GM21737 (cell line): ENCODE results near the gene CCDC32.

ENCODE experiments used
- ATAC-seq: cut with Tn5 transposase; IDR thresholded peaks from one replicate; pipeline ENCODE4 v1.9.1; 2021; ENCODE audit warnings: mild to moderate bottlenecking, moderate library complexity; ENCODE audit not compliant: unreplicated experiment

Gene CCDC32

GRCh38 chr15:40567111-40567510, 2.3 kb upstream of the CCDC32 start:
- ATAC-seq = no peak

GRCh38 chr15:40565333-40566238, 744 bp upstream of the CCDC32 start:
- ATAC-seq = no peak

- no peak for ATAC-seq
Measured at GRCh38 chr15:40563426-40563825, 1.4 kb downstream of the CCDC32 start.

GRCh38 chr15:40562691-40563090, 2.2 kb downstream of the CCDC32 start:
- no peak for ATAC-seq

- ATAC-seq = no peak
Measured at GRCh38 chr15:40558952-40559742, 5.7 kb downstream of the CCDC32 start.

GRCh38 chr15:40555876-40556275, 9.0 kb downstream of the CCDC32 start:
- ATAC-seq = no peak

- no peak for ATAC-seq
Measured at GRCh38 chr15:40554161-40554525, 10.7 kb downstream of the CCDC32 start.

- ATAC-seq = peak; percentile 59
Measured at GRCh38 chr15:40550341-40551037, 14.4 kb downstream of the CCDC32 start.

GRCh38 chr15:40549894-40550293, 14.9 kb downstream of the CCDC32 start:
- ATAC-seq = no peak

- no peak for ATAC-seq
Measured at GRCh38 chr15:40548610-40549009, 16.2 kb downstream of the CCDC32 start.

- ATAC-seq = no peak
Measured at GRCh38 chr15:40545457-40545856, 19.4 kb downstream of the CCDC32 start.

- peak; percentile 62 for ATAC-seq
Measured at GRCh38 chr15:40543631-40544294, 21.1 kb downstream of the CCDC32 start.

- no peak for ATAC-seq
Measured at GRCh38 chr15:40543082-40543481, 21.8 kb downstream of the CCDC32 start.

- ATAC-seq = no peak
Measured at GRCh38 chr15:40538976-40539375, 25.9 kb downstream of the CCDC32 start.

GRCh38 chr15:40536501-40536900, 28.3 kb downstream of the CCDC32 start:
- no peak for ATAC-seq

GRCh38 chr15:40534371-40534770, 30.5 kb downstream of the CCDC32 start:
- no peak for ATAC-seq

- no peak for ATAC-seq
Measured at GRCh38 chr15:40533763-40534364, 31.0 kb downstream of the CCDC32 start.

- no peak for ATAC-seq
Measured at GRCh38 chr15:40528801-40529200, 36.0 kb downstream of the CCDC32 start.

GRCh38 chr15:40525855-40526254, 39.0 kb downstream of the CCDC32 start:
- ATAC-seq = no peak

GRCh38 chr15:40523611-40524010, 41.2 kb downstream of the CCDC32 start:
- no peak for ATAC-seq
